Liver (tissue), 3 donors: ENCODE results near the gene TRDMT1.

Source experiments
- EGR1 ChIP-seq, 2 donors: IDR thresholded peaks; 2 replicates each; pipeline ENCODE4 v1.6.1; 2016 to 2018; ENCODE audit warnings: antibody characterized with exemption in 2 of 2, low read depth in 2 of 2
- FOXA1 ChIP-seq: IDR thresholded peaks from 2 replicates; pipeline ENCODE4 v1.6.1; 2016; ENCODE audit warnings: antibody characterized with exemption
- GABPA ChIP-seq, 2 donors: IDR thresholded peaks in 1 of 2; conservative IDR thresholded peaks in 1 of 2; 2 replicates each; pipeline ENCODE4 v1.6.1; 2016; ENCODE audit warnings: antibody characterized with exemption in 2 of 2, mild to moderate bottlenecking in 1 of 2, moderate library complexity in 1 of 2
- HNF4G ChIP-seq: IDR thresholded peaks from 2 replicates; pipeline ENCODE4 v1.6.1; 2016; ENCODE audit warnings: antibody characterized with exemption
- RAD21 ChIP-seq, 2 donors: IDR thresholded peaks; 2 replicates each; pipeline ENCODE4 v1.6.1; 2016; ENCODE audit warnings: antibody characterized with exemption in 2 of 2, mild to moderate bottlenecking in 2 of 2
- SP1 ChIP-seq: IDR thresholded peaks from 2 replicates; pipeline ENCODE4 v1.6.1; 2018; ENCODE audit warnings: antibody characterized with exemption, mild to moderate bottlenecking
- TF ChIP-seq, protein P1 (sequence below): fragments of 150-350 bp; IDR thresholded peaks from 2 replicates; pipeline ENCODE4 v1.5.1; 2017; ENCODE audit warnings: improper control_type of control experiment, low read depth, low read length; ENCODE audit not compliant: missing input control
- TF ChIP-seq, protein P2 (sequence below): IDR thresholded peaks from 2 replicates; pipeline ENCODE4 v1.6.1; 2016; ENCODE audit warnings: antibody characterized with exemption
- donor health status: healthy.
- donor health status: healthy.

- TF ChIP-seq HNF4G (no peak), GABPA (IDR thresholded peaks at IDR 0.05 in 1 of 2, conservative IDR thresholded peaks at IDR 0.05 in 1 of 2) (no peak), SP1 (no peak), RAD21 (IDR thresholded peaks at IDR 0.05) (no peak), FOXA1 (no peak), EGR1 (IDR thresholded peaks at IDR 0.05; ENCODE audit: low read depth in 2 of 2) (no peak)
- TF ChIP-seq, protein P1, sequence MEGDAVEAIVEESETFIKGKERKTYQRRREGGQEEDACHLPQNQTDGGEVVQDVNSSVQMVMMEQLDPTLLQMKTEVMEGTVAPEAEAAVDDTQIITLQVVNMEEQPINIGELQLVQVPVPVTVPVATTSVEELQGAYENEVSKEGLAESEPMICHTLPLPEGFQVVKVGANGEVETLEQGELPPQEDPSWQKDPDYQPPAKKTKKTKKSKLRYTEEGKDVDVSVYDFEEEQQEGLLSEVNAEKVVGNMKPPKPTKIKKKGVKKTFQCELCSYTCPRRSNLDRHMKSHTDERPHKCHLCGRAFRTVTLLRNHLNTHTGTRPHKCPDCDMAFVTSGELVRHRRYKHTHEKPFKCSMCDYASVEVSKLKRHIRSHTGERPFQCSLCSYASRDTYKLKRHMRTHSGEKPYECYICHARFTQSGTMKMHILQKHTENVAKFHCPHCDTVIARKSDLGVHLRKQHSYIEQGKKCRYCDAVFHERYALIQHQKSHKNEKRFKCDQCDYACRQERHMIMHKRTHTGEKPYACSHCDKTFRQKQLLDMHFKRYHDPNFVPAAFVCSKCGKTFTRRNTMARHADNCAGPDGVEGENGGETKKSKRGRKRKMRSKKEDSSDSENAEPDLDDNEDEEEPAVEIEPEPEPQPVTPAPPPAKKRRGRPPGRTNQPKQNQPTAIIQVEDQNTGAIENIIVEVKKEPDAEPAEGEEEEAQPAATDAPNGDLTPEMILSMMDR, result no peak
- TF ChIP-seq, protein P2, sequence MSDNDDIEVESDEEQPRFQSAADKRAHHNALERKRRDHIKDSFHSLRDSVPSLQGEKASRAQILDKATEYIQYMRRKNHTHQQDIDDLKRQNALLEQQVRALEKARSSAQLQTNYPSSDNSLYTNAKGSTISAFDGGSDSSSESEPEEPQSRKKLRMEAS, result no peak
Observed at GRCh38 chr10:17241611-17242333, 40.3 kb upstream of the TRDMT1 start.
